Measurements from ENCODE around the gene AQP1. TPM values are rescaled to one million over a fixed set of nuclear protein-coding genes. Genes with fewer than 3 reads are reported as not detected.

Gene AQP1
- total and polyA plus RNA-seq, 2 of the 8 experiments (the other 6 are each of a cell fraction or from before 2014, with no cell fraction given) = 0.18 to 0.19 TPM

GRCh38 chr7:30950197-30950596, 38.5 kb downstream of the AQP1 start:
- ChIA-PET CTCF (ENCODE audit: partially characterized antibody) (interaction anchor here (4.1 kb wide), 1 partner anchor 11 kb away, joined by 13 read pairs; no protein-coding TSS in a partner anchor), POLR2A (ENCODE audit: partially characterized antibody) (no interaction called here)
- Histone ChIP-seq H2BK15ac (ENCODE audit: low read length) (no peak overlapping the region), H3K9me3 (ENCODE audit: insufficient read depth in 2 of 2, low read depth in 1 of 2, low read length in 1 of 2) (peaks cover 0 to 1% of the 10 kb centered on the region in 2 experiments; a peak in 1 of 4 replicates), H2AK5ac (ENCODE audit: low read depth, low read length) (no peak overlapping the region), H3K4ac (replicated peaks; ENCODE audit: insufficient read length, low read depth, low read length) (no peak overlapping the region), H3K4me2 (ENCODE audit: insufficient read depth in 1 of 2, low read depth in 2 of 2, low read length in 2 of 2) (no peak overlapping the region), H3K79me1 (ENCODE audit: low read depth, low read length) (no peaks in the 10 kb centered on the region), H3K4me3 (ENCODE audit: extremely low read depth in 1 of 4, insufficient read depth in 2 of 4, low read depth in 3 of 4, low read length in 4 of 4) (no peak overlapping the region), H3K27ac (ENCODE audit: low read depth, low read length) (no peak overlapping the region), H4K20me1 (replicated peaks in 1 of 2; ENCODE audit: control insufficient read depth in 1 of 2, insufficient read depth in 2 of 2, low read length in 2 of 2) (no peaks in the 10 kb centered on the region), H3K4me1 (replicated peaks in 1 of 4; ENCODE audit: control insufficient read depth in 3 of 4, insufficient read depth in 4 of 4, low read length in 3 of 4) (no peaks in the 10 kb centered on the region), H2BK120ac (replicated peaks; ENCODE audit: low read depth, low read length) (no peak overlapping the region), H4K91ac (replicated peaks; ENCODE audit: insufficient read length, low read length) (no peak overlapping the region), H3K79me2 (ENCODE audit: control insufficient read depth in 1 of 2, insufficient read depth in 2 of 2, low read length in 2 of 2) (no peaks in the 10 kb centered on the region), H2BK12ac (ENCODE audit: low read depth, low read length) (no peak overlapping the region), H3K23me2 (ENCODE audit: low read depth, low read length) (no peaks in the 10 kb centered on the region), H4K5ac (ENCODE audit: insufficient read length, low read depth, low read length) (no peak overlapping the region), H2AFZ (ENCODE audit: low read length) (no peak overlapping the region), H3K18ac (ENCODE audit: extremely low read depth, low read length) (no peak overlapping the region), H2BK5ac (ENCODE audit: low read depth, low read length) (no peak overlapping the region), H3K56ac (replicated peaks; ENCODE audit: insufficient read length, low read depth, low read length) (no peak overlapping the region), H3K27me3 (replicated peaks in 1 of 4; ENCODE audit: control insufficient read depth in 3 of 4, extremely low read depth in 1 of 4, insufficient read depth in 3 of 4, low read length in 3 of 4) (no peaks in the 10 kb centered on the region), H4K8ac (ENCODE audit: extremely low read depth, insufficient read depth, low read length) (no peak overlapping the region), H3K9ac (replicated peaks in 1 of 4; ENCODE audit: extremely low read depth in 1 of 4, low read depth in 3 of 4, low read length in 3 of 4) (no peak overlapping the region), H2BK20ac (ENCODE audit: low read length) (no peak overlapping the region), H3K14ac (ENCODE audit: insufficient read length) (no peak overlapping the region), H3K36me3 (ENCODE audit: control insufficient read depth in 2 of 4, insufficient read depth in 4 of 4, low read length in 3 of 4) (no peaks in the 10 kb centered on the region), H3K23ac (ENCODE audit: insufficient read length) (no peak overlapping the region)
- DNase-seq (ENCODE audit: low read depth in 1 of 2, low spot score in 2 of 2) (no peak), FAIRE-seq (no peak)
- no peak for TF ChIP-seq CHD7 (IDR thresholded peaks at IDR 0.05; ENCODE audit: insufficient replicate concordance, low read length)
